Endothelial cell (in vitro differentiated cells): ENCODE data around the gene METTL25. TPM values are rescaled to one million over a fixed set of nuclear protein-coding genes. Genes with fewer than 3 reads are reported as not detected.

Experiments used
- DNase-seq: peaks from one replicate; pipeline ENCODE4 v3.0.0; 2021; ENCODE audit warnings: low spot score
- H3K27ac Mint-ChIP-seq: one replicate; pipeline ENCODE4 v1.8.0; 2021; ENCODE audit warnings: mixed read lengths, inconsistent platforms; ENCODE audit not compliant: unreplicated experiment
- H3K27me3 Mint-ChIP-seq: one replicate; pipeline ENCODE4 v1.8.0; 2021; ENCODE audit warnings: mild to moderate bottlenecking, moderate library complexity, mixed read lengths, inconsistent platforms; ENCODE audit not compliant: unreplicated experiment
- H3K36me3 Mint-ChIP-seq: one replicate; pipeline ENCODE4 v1.8.0; 2021; ENCODE audit warnings: mild to moderate bottlenecking, low read depth, mixed read lengths, inconsistent platforms; ENCODE audit not compliant: unreplicated experiment
- H3K4me1 Mint-ChIP-seq: one replicate; pipeline ENCODE4 v1.8.0; 2021; ENCODE audit warnings: mild to moderate bottlenecking, mixed read lengths, inconsistent platforms; ENCODE audit not compliant: unreplicated experiment
- H3K4me3 Mint-ChIP-seq: one replicate; pipeline ENCODE4 v1.8.0; 2021; ENCODE audit warnings: mild to moderate bottlenecking, mixed read lengths, inconsistent platforms; ENCODE audit not compliant: unreplicated experiment
- H3K9me3 Mint-ChIP-seq: one replicate; pipeline ENCODE4 v1.8.0; 2021; ENCODE audit warnings: mixed read lengths, inconsistent platforms; ENCODE audit not compliant: unreplicated experiment
- total RNA-seq: library from RNA; stranded (reverse); fragmentation: NEBNext Ultra II Directional; extraction: Animal tissue kit (Norgen Biotek cat#: 25700); gene quantifications from one replicate; pipeline ENCODE4 v1.2.1, GENCODE V29; 2021; ENCODE audit not compliant: unreplicated experiment
- TF ChIP-seq, protein P1 (sequence below): fragments of 200-600 bp; sonication (generic); IDR thresholded peaks from one replicate; pipeline ENCODE4 v1.5.0; 2021; ENCODE audit warnings: antibody characterized with exemption; ENCODE audit not compliant: unreplicated experiment

Gene METTL25
- total RNA-seq, 1 donor from 2014 or later, result 7.8 TPM

DNA sequence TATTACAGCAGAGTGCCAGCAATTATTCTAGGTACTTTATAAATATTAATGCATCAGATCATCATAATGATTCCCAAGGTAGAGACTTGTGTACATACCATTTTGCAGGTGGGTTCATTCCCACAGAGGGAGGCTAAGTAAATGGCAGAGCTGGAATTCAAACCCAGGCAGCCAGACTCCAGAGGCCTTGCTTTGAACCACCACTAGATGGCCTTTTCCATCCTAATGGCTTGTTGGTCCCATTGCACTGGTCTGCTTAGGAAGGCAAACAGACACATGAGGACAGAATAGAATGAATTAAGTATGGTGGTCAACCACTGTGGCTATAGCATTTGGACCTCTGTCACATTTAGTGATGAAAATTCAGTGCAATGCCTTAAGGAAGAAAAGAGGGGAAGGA, 158.7 kb downstream of the METTL25 start:
- TF ChIP-seq, protein P1, sequence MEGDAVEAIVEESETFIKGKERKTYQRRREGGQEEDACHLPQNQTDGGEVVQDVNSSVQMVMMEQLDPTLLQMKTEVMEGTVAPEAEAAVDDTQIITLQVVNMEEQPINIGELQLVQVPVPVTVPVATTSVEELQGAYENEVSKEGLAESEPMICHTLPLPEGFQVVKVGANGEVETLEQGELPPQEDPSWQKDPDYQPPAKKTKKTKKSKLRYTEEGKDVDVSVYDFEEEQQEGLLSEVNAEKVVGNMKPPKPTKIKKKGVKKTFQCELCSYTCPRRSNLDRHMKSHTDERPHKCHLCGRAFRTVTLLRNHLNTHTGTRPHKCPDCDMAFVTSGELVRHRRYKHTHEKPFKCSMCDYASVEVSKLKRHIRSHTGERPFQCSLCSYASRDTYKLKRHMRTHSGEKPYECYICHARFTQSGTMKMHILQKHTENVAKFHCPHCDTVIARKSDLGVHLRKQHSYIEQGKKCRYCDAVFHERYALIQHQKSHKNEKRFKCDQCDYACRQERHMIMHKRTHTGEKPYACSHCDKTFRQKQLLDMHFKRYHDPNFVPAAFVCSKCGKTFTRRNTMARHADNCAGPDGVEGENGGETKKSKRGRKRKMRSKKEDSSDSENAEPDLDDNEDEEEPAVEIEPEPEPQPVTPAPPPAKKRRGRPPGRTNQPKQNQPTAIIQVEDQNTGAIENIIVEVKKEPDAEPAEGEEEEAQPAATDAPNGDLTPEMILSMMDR, result peak; percentile 46
- peak; percentile 20 for DNase-seq
- Mint-ChIP-seq H3K9me3 (no peaks in the 10 kb centered on the region), H3K27ac (no peak overlapping the region), H3K4me3 (no peak overlapping the region), H3K36me3 (no peaks in the 10 kb centered on the region), H3K4me1 (no peaks in the 10 kb centered on the region), H3K27me3 (no peaks in the 10 kb centered on the region)

DNA sequence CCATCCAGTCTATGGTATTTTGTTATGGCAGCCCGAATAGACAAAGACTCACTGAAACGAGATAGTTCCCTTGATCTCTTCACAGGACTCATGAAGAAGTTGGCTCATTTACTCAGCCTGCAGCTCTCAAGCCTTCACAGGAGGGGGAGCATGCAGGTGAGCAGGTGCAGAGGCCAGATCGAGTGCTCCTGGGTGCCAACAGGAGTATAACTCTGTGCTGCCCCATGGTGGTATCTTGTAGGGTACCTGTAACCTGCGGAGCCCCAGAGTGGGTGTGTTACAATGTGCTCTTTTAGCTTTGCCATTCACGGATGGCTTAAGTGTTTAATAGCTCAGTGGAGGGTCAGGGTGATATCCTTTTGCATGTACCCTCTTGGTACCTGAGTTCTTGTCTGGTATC, 159.5 kb downstream of the METTL25 start:
- H3K4me3 Mint-ChIP-seq, result no peak overlapping the region
- no peak for DNase-seq
- no peaks in the 10 kb centered on the region for H3K36me3 Mint-ChIP-seq
- H3K9me3 Mint-ChIP-seq, result no peaks in the 10 kb centered on the region
- H3K27me3 Mint-ChIP-seq, result no peaks in the 10 kb centered on the region
- no peaks in the 10 kb centered on the region for H3K4me1 Mint-ChIP-seq
- TF ChIP-seq, protein P1, result no peak
- no peak overlapping the region for H3K27ac Mint-ChIP-seq

GRCh38 chr12:82519510-82519909, 161.2 kb downstream of the METTL25 start:
- Mint-ChIP-seq H3K4me1 (no peaks in the 10 kb centered on the region), H3K9me3 (no peaks in the 10 kb centered on the region), H3K4me3 (no peak overlapping the region), H3K27ac (no peak overlapping the region), H3K27me3 (no peaks in the 10 kb centered on the region), H3K36me3 (no peaks in the 10 kb centered on the region)
- DNase-seq, result no peak
- TF ChIP-seq, protein P1, result no peak

- TF ChIP-seq, protein P1, result no peak
- Mint-ChIP-seq H3K27ac (no peak overlapping the region), H3K27me3 (no peaks in the 10 kb centered on the region), H3K4me3 (no peak overlapping the region), H3K4me1 (no peaks in the 10 kb centered on the region), H3K9me3 (no peaks in the 10 kb centered on the region), H3K36me3 (no peaks in the 10 kb centered on the region)
- DNase-seq, result no peak
Measured at GRCh38 chr12:82522285-82522684, 164.0 kb downstream of the METTL25 start.

DNA sequence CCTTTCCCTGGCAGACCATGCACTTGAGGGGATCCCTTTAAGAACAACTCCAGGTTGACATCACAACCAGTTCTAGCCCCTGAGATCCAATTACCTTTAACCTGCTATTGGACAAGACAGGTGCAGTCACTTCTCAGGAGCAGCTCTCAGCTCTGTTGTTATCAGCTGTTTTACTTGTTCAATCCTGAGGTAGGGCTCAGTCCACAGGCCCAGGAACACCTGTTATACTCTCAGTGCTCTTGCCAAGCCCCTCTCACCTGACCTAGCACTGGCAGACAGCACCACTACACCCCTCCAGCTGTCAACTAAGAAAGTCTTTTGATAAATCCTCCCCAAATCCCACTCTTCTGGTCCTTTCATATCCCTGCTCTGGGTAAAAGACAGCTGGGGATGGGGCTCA, 164.4 kb downstream of the METTL25 start:
- H3K36me3 Mint-ChIP-seq, result no peaks in the 10 kb centered on the region
- no peaks in the 10 kb centered on the region for H3K4me1 Mint-ChIP-seq
- no peak overlapping the region for H3K4me3 Mint-ChIP-seq
- no peaks in the 10 kb centered on the region for H3K9me3 Mint-ChIP-seq
- H3K27me3 Mint-ChIP-seq, result no peaks in the 10 kb centered on the region
- no peak for DNase-seq
- TF ChIP-seq, protein P1, result no peak
- H3K27ac Mint-ChIP-seq, result no peak overlapping the region
